Measurements from ENCODE around the gene PKP1. TPM values are rescaled to one million over a fixed set of nuclear protein-coding genes. Genes with fewer than 3 reads are reported as not detected.

Gene PKP1
- polyA plus RNA-seq, 3 donors: not detected

DNA sequence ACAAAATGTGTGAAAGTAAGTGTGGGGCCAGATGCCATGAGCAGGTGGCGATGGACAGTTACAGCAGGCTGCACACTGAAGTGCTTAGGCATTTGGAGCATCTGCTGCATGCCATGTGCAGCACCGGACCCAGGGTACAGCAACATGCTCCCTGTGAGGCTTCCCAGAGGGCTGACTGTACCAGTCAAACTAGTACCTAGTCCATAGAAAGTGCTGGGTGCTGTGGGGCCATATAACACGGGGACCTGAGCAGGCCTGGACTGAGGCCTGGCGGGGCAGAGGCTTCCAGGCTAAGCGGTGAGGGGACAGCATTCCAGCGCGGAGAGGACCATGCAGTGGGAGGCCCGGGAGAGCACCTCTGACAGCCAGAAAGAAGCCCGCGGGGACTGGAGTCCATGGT is 29.9 kb upstream of the PKP1 start:
- peaks cover 0 to 2% (median 1%) of the 10 kb centered on the region in 3 donors for H3K27me3 Mint-ChIP-seq (ENCODE audit: low read depth in 3 of 3)
- WGBS (ENCODE audit: insufficient coverage): 95% methylated on average over 7 of the region's 10 CpGs

DNA sequence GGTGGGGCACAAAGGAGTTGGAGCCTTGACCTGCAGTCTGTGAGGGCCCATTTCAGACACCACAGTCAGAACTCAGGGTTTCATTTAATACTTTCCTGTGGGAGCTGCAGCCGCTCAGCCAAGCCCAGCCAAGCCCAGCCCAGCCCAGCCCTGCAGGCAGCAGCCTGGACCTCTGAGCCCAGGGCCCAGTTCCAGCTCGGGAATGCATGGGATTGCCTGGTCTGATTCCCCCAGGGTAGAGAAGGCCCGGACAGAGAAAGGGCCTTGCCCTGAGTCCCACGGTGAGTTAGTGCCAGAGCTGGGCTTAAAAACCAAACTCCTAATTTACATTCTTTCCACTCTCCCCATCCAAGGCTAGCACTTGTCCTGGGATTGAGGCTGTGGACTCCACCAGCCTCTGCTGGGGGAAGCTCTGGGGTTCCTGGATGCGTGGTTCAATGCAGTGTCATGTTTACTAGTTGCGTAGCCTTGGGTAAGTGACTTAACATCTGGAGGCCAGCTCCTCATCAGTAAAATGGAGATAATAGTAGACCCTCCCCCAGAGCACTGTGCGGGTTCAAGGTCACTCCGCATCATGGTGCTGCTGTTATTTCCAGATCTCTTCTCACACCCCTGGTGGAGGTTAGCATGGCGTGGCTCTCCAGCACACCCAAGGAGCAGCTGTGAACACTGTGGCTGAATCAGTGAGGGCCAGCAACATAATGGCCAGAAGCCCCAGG is 29.2 kb upstream of the PKP1 start:
- Mint-ChIP-seq H3K4me3 (no peak overlapping the region), H3K9me3 (no peaks in the 10 kb centered on the region), H3K27me3 (ENCODE audit: low read depth in 3 of 3) (peaks cover 0 to 3% (median 1%) of the 10 kb centered on the region in 3 donors), H3K27ac (peak overlapping the region in 1 of 7 donors; percentile 21), H3K4me1 (no peaks in the 10 kb centered on the region), H3K36me3 (no peaks in the 10 kb centered on the region)
- Histone ChIP-seq H3K9ac (ENCODE audit: insufficient read depth, low read length, poor library complexity, severe bottlenecking) (no peak overlapping the region), H4K20me1 (ENCODE audit: insufficient read depth, low read length) (no peaks in the 10 kb centered on the region), H3K9me3 (replicated peaks in 1 of 2; ENCODE audit: control insufficient read depth in 1 of 2, insufficient read depth in 1 of 2, low read length in 2 of 2) (no peaks in the 10 kb centered on the region), H3K27ac (ENCODE audit: low read depth in 1 of 2, low read length in 2 of 2) (no peak overlapping the region), H3K79me2 (ENCODE audit: insufficient read depth, low read length) (no peaks in the 10 kb centered on the region), H3K27me3 (ENCODE audit: control insufficient read depth in 2 of 2, insufficient read depth in 2 of 2, low read length in 2 of 2) (no peaks in the 10 kb centered on the region), H3K4me1 (ENCODE audit: control insufficient read depth in 1 of 2, insufficient read depth in 2 of 2, low read length in 2 of 2) (no peaks in the 10 kb centered on the region), H3K4me2 (replicated peaks; ENCODE audit: extremely low read depth, low read length, poor library complexity, severe bottlenecking) (no peak overlapping the region), H3K4me3 (replicated peaks in 1 of 3; ENCODE audit: low read depth in 2 of 3, low read length in 3 of 3) (no peak overlapping the region), H3K36me3 (replicated peaks in 1 of 2; ENCODE audit: control insufficient read depth in 1 of 2, insufficient read depth in 2 of 2, low read length in 2 of 2) (no peaks in the 10 kb centered on the region), H2AFZ (ENCODE audit: insufficient read depth, low read depth, low read length, poor library complexity, severe bottlenecking) (no peak overlapping the region)
- TF ChIP-seq, protein P1, sequence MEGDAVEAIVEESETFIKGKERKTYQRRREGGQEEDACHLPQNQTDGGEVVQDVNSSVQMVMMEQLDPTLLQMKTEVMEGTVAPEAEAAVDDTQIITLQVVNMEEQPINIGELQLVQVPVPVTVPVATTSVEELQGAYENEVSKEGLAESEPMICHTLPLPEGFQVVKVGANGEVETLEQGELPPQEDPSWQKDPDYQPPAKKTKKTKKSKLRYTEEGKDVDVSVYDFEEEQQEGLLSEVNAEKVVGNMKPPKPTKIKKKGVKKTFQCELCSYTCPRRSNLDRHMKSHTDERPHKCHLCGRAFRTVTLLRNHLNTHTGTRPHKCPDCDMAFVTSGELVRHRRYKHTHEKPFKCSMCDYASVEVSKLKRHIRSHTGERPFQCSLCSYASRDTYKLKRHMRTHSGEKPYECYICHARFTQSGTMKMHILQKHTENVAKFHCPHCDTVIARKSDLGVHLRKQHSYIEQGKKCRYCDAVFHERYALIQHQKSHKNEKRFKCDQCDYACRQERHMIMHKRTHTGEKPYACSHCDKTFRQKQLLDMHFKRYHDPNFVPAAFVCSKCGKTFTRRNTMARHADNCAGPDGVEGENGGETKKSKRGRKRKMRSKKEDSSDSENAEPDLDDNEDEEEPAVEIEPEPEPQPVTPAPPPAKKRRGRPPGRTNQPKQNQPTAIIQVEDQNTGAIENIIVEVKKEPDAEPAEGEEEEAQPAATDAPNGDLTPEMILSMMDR (IDR thresholded peaks at IDR 0.05): no peak
- intact Hi-C loops (cut with micrococcal nuclease): no loop called here
- 86% methylated on average over 4 of the region's 9 CpGs for WGBS (ENCODE audit: insufficient coverage)
- peak in 1 of 3 donors; percentile 1 for DNase-seq

More for the DNA sequence above, 29.9 kb upstream of the PKP1 start:
- Histone ChIP-seq H3K36me3 (replicated peaks in 1 of 2; ENCODE audit: control insufficient read depth in 1 of 2, insufficient read depth in 2 of 2, low read length in 2 of 2) (no peaks in the 10 kb centered on the region), H2AFZ (ENCODE audit: insufficient read depth, low read depth, low read length, poor library complexity, severe bottlenecking) (no peak overlapping the region), H4K20me1 (ENCODE audit: insufficient read depth, low read length) (no peaks in the 10 kb centered on the region), H3K4me3 (replicated peaks in 1 of 3; ENCODE audit: low read depth in 2 of 3, low read length in 3 of 3) (no peak overlapping the region), H3K9me3 (replicated peaks in 1 of 2; ENCODE audit: control insufficient read depth in 1 of 2, insufficient read depth in 1 of 2, low read length in 2 of 2) (no peaks in the 10 kb centered on the region), H3K4me1 (ENCODE audit: control insufficient read depth in 1 of 2, insufficient read depth in 2 of 2, low read length in 2 of 2) (no peaks in the 10 kb centered on the region), H3K4me2 (replicated peaks; ENCODE audit: extremely low read depth, low read length, poor library complexity, severe bottlenecking) (no peak overlapping the region), H3K79me2 (ENCODE audit: insufficient read depth, low read length) (no peaks in the 10 kb centered on the region), H3K27me3 (ENCODE audit: control insufficient read depth in 2 of 2, insufficient read depth in 2 of 2, low read length in 2 of 2) (no peaks in the 10 kb centered on the region), H3K27ac (ENCODE audit: low read depth in 1 of 2, low read length in 2 of 2) (no peak overlapping the region), H3K9ac (ENCODE audit: insufficient read depth, low read length, poor library complexity, severe bottlenecking) (no peak overlapping the region)
- no peaks in the 10 kb centered on the region for H3K36me3 Mint-ChIP-seq
- peak overlapping the region in 1 of 7 donors; percentile 11 for H3K27ac Mint-ChIP-seq
- TF ChIP-seq, protein P1 (IDR thresholded peaks at IDR 0.05): no peak
- no peaks in the 10 kb centered on the region for H3K4me1 Mint-ChIP-seq
- H3K4me3 Mint-ChIP-seq: no peak overlapping the region
- intact Hi-C loops (cut with micrococcal nuclease): no loop called here
- DNase-seq: peak in 1 of 3 donors; percentile 2
- no peaks in the 10 kb centered on the region for H3K9me3 Mint-ChIP-seq

All from CD14-positive monocyte (primary cell).